GM19193 (cell line): ENCODE measurements around the gene SNN.
A peak's percentile ranks its signal among the peaks of the same experiment; 100 is the strongest.

Experiments
- POLR2A ChIP-seq: IDR thresholded peaks from 4 replicates; pipeline ENCODE4 v1.6.1; 2011; ENCODE audit not compliant: insufficient read depth, insufficient read length; ENCODE audit errors: extremely low read depth

The SNN gene

DNA sequence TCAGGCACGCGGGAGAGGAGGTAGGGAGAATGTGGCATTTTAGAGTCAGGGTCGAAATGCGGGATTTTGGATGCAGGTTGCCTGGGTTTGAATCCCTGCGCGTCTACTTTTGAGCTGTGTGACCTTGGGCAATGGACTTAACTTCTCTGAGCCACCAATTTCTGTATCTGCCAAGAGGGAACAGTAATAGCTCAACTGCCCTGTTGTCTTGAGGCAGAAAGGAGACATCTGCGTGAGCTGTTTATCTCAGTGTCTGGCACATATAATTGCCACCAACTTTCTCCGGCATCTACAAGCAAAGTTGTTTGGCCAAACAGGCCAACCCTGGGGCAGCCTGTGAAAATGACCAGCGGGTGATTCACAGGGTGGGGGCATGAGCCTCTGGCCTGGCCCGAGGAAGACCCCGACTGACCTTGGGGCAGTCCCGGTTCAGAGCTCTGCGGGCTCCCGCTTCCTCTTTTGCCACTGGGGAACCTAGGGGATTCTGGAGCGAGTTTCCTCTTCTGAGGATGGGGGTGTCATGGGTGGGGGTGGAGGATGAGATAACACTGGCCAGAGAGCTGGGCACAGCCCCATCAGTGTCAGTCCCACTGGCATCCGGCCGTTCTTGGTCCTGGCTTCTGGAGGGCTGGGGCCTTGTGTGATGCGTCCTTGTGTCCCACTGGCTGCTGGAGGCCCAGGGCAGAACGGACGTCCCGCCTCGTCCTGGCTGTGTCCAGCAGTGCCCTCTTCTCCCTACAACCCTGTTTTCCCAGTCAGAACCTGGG lies 1.3 kb downstream of the SNN start:
- TF ChIP-seq POLR2A: peak; percentile 24

DNA sequence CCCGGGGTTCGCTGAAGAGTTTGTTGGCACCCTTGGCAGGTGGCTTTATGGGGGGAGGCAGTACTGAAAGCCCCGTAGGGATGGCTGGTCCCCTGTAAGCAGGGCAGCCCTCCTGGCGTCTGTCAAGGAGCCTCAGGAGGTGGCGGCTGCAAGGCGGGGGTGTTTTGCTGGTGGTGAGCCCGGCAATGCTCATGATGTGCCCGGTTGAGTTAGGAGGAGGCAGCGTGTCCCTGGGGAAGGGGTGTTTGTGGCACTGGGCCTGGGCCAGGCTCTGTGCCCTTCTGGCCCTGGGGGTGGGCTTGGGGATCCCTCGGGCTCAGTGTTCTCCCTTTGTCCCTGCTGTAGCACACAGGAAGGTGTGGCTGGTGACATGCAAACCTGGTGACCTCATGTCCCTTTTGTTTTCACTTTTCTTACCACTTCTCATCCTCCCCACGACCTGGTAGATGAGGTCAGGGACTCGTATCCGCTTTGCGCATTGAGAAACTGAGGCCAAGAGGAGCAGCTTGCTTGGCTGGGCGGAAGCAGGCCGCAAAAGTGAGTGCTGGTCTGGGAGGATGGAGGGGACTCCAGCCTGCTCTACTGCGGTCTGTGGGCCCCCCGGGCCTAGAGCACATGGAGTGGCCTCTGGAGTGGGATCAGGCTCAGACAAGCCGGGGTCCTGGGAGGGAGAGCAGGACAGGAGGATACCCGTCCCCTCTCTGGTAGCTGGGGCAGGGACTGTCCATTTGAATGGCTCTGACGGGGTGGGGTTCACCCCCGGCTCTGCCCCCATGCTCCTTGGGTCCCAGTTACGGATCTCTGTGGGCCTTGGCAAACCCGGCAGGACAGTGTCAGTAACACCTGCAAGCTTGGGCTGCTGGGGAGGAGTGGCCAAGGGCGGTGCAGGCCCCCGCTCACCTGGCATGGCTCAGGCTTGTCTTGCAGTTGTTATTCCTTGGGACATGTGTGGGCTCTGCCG lies 2.2 kb downstream of the SNN start:
- no peak for TF ChIP-seq POLR2A

DNA sequence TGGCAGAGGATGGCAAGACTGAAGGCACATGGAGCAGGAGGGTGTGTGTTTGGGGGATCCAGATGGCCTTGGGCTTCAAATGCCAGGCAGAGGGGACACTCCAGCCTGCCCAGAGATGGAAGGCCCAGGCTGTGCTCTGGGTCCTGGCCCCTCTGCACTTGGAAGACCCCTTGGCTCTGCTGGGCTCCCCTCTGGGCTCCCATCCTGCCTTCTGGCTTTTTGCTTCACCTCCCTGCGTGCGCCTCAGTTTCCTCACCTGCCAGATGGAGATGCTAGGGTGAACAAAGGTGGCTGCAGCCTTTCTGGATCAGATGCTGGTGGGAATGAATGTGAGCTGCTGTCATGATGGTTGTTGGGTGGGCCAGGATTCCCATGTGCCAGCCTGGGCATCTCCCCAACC lies 3.0 kb downstream of the SNN start:
- TF ChIP-seq POLR2A: no peak

DNA sequence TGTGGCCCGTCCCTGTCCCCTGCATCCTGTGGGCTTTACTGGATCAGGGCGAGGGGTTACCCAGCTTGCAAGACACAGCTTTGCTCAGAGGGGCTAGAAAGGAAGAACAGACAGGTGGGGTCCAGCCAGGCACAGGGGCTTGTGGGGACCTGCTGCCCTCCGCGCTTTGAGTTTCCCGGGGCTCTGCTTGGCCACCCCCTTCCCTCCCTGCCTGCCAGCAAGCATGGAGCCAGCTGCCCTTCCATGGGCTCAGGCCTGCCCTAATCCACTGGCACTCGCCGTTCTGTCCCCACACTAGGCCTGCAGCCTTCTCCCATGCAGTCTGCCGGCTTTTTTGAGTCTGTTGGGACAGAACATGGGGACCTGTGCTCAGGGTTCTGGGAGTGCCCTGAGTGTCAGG lies 3.4 kb downstream of the SNN start:
- no peak for TF ChIP-seq POLR2A

DNA sequence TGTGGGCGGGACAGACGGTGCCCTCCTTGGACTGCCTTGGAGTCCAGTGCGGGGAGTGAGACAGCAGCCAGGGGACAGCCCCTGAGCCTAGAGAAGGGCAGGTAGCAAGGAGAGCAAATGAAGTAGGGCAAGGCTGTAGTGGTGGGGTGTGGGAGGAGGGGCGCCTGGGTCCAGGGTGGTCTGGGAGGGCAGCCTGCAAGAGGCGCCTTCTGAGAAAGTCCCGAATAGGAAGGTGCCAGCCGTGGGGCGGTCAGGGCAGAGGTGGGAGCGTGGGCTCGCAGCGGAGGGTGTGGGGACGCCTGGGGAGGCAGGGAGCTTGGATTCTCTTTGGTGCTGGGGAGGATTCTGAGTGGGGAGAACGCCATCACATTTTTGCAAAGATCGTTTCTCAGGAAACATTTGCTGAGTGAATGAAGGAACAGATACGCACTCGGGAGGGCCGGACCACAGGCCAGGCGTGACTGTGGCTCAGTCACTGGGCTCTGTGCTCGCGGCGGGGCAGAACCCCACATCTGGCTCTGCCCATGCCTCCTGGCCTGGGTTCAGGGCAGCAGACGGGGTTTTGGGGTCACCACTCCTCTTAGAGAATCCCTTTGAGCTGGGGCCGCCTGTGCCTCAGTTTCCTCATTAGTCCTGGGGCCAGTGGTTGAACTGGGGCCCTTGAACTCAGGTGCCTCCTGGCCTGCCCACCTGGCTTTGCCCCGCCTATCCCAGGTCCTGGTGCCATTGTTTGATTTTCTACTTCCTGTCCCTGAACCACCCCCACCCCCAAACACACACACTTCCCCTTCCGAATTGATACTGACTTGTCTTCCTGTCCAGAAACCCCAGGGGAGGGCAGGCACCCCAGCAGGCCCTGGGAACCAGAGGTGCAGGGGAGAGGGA lies 4.2 kb downstream of the SNN start:
- no peak for TF ChIP-seq POLR2A

DNA sequence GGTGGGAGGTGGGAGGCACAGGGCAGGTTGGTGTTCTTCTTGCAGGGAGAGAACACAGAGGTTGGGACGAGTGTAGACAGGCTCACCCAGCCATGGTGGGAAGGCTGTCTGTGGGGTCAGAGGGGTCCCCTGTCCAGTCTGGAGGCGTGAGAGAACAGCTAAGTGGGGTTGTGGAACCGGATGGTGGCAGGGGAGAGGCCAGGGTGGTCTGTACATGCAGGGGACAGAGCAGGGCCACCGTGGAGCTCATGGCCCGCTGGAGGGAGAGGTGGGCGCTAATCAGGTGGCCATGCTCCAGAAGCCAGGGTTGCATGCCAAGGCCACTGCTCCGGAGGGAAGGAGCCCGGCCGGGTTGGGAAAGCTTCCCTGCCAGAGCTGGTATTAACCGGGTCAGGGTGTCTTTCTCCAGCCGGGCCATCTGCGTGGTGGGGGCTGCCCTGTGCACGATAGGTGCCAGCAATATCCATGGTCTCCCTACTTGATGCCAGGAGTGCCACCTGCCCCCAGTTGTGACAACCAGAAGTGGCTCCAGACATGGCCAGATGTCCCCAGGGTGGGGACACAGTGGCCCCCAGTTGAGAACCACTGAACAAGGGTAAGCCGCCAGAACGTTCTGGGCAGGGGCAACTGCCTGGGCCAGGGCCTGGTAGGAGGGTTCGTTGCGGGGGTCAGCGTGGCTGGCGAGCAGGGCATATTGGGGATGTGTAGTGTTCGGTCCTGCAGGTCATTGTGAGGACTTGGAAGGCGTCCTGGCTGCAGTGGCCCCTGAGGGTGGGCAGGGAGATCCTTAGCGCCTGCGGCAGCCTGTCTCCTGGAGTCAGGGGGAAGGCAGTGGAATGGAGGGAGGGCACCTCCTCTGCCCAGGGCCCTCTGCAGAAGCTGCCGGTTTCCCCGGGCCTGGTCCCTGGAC lies 5.1 kb downstream of the SNN start:
- TF ChIP-seq POLR2A: no peak

DNA sequence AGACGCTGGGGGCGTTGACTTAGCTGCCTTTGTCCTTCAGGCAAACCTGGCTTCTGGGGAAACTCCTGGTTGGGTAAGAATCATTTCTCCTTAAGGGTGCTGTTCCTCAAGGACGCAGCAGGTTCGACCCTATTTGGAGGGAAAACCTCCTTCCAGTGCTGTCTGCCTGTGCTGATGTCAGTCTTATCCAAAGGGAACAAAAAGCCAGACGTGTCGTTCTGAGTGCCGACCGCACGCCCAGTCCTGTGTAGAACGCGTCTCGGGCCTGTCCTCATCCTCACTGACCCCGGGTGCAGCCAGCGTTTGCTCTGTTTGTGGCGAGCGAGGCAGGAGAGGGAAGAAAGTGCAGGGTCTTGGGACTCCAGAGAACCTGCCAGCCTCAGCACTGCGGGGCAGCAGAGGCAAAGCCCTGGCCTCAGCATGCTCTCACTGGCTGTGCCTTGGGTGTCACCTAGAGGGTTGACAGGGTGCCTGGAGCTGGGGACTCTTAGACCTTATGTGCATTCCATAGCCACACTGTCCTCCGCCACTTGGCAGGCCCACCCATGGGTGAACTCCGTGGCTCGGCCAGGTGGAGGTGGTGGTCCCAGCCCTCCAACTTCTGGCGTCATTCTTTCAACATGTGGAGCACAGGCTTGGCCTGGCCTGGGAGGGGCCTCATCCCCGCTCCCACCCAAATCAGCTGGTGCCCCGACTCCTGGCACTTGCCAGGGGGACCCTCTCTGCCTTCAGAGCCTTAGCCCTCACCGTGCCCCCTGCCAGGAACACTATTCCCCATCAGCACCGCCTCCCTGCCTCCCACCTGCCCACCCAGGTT lies 6.0 kb downstream of the SNN start:
- no peak for TF ChIP-seq POLR2A

DNA sequence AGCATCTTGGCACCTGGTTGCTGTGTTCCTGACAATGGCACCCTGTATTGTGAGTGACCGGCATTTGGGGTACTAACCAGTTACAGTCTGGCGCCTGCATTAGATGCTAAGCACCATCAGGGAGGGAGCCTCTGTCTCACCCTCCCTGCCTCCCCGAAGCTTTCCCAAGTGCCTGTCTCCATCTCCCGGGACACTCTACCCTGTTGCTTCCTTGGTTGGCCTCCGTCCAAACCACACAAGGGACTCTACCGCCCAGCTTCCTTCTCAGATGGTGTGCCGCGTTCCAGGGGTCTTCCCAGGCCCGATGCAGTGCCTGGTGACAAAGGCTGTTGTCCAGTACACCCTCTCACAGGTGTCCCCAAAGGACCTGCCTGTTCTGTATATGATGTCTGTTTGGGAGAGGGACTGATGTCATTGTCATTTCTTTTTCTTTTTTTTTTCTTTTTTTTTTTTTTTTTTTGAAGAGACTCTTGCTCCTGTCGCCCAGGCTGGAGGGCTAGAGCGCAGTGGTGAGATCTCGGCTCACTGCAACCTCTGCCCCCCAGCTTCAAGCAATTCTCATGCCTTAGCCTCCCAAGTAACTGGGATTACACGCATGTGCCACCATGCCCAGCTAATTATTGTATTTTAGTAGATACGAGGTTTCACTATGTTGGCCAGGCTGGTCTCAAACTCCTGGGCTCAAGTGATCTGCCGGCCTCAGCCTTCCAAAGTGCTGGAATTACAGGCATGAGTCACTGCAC lies 6.7 kb downstream of the SNN start:
- TF ChIP-seq POLR2A: no peak

DNA sequence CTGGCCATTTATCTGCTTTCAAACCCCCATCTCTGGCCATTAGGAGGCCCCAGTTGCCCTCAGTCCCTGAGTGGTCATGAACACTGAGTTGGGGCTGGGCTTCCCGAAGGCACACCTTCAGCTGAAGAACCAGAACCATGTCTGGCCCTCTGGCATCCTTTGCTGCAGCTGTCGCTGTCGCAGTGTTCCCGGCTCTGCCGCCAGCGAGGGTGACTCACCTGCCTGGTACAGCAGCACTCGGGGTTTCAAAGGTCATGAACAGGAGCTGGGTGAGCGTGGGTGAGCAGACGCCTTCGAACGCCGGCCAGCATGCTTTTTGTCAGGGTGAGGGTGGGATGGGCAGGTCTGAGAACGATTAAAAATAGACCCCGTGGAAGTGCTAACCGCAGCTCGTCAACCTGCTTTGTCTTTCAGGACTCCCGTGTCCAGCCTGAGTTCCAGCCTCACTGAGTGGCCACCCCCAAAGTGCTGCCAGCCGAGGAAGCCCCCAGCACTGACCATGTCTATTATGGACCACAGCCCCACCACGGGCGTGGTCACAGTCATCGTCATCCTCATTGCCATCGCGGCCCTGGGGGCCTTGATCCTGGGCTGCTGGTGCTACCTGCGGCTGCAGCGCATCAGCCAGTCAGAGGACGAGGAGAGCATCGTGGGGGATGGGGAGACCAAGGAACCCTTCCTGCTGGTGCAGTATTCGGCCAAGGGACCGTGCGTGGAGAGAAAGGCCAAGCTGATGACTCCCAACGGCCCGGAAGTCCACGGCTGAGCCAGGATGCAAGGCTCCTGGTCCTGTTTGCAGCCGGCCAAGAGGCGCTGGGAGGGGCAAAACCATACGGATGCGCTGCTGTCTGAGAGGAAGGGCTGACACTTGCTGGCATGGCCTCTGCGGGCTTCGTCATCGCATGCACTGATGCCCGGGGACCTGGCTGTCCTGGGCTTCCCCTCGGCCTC lies 7.6 kb downstream of the SNN start:
- peak; percentile 12 for TF ChIP-seq POLR2A

DNA sequence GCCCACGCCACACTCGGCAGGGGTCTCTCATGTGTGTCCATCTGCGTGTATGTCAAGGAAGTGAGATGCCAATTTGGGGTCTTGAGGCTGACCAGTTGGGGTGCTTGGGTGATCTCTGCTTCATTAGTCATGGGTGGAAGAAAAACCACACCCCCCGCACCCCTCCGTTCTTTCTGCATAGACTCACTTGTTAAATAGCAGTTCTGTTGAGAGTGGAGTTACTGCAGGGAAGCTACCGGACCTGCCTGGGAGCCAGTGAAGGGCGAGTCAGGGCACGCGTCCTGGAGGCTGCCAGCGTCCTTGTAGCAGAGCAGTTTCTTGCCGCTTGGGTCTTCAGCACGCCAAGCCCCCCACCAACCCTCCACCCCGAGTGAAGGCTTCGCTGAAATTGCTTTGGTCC lies 8.5 kb downstream of the SNN start:
- no peak for TF ChIP-seq POLR2A

DNA sequence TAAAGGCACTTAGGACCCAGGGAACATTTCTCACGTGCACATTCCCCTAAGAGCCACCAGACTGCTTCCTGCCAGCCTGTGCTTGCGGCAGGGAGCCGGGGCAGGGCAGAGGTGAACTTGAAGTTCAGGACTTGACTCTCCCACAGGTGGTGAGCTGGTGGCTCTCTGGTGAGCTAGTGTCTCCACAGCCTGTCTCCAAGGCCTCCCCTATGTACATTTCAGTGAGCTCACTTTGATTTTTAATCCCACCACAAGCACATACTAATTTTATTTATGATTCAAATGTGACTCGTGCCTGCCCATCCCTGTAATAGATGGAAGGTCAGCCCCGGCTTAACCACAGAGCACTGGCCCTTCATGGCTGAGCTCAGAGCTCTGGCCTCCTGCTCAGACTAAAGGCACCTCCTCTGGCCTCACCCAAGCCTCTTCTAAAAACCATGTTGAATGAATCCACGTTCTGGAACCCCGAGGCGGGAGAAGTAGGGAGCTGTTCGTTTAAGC lies 9.2 kb downstream of the SNN start:
- no peak for TF ChIP-seq POLR2A
